ENCODE results near the gene AQP2. TPM values are rescaled to one million over a fixed set of nuclear protein-coding genes. Genes with fewer than 3 reads are reported as not detected.

Gene AQP2
- total RNA-seq, 1 donor from 2014 or later: not detected

DNA sequence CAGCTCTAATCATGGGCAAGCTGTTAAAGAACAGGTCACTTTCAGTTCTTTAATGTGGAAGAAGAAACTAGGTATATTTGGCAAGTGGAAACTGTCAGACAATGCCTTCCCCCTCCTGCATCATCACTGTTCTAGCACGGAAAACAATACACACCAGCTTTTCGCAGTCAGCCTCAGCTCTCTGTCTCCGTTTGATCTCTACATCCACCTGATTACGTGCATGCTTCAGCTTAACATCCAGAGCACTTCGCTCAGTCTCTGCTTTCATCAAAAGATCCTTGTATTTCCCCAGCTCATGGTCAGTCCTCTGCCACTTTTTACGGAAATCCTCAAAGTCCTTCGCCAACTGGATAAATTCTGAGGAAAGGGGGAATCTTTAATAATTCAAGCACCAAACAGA lies 55.7 kb downstream of the AQP2 start:
- DNase-seq (ENCODE audit: low read depth, low spot score): no peak
- no peaks in the 10 kb centered on the region for H3K4me1 Mint-ChIP-seq
- no peaks in the 10 kb centered on the region for H3K9me3 Mint-ChIP-seq
- H3K27me3 Mint-ChIP-seq (ENCODE audit: low read depth): no peaks in the 10 kb centered on the region
- H3K27ac Mint-ChIP-seq (ENCODE audit: unreplicated experiment): no peak overlapping the region
- H3K36me3 Mint-ChIP-seq (ENCODE audit: low read depth): peaks cover 3% of the 10 kb centered on the region
- H3K4me3 Mint-ChIP-seq: no peak overlapping the region
- TF ChIP-seq, protein P1, sequence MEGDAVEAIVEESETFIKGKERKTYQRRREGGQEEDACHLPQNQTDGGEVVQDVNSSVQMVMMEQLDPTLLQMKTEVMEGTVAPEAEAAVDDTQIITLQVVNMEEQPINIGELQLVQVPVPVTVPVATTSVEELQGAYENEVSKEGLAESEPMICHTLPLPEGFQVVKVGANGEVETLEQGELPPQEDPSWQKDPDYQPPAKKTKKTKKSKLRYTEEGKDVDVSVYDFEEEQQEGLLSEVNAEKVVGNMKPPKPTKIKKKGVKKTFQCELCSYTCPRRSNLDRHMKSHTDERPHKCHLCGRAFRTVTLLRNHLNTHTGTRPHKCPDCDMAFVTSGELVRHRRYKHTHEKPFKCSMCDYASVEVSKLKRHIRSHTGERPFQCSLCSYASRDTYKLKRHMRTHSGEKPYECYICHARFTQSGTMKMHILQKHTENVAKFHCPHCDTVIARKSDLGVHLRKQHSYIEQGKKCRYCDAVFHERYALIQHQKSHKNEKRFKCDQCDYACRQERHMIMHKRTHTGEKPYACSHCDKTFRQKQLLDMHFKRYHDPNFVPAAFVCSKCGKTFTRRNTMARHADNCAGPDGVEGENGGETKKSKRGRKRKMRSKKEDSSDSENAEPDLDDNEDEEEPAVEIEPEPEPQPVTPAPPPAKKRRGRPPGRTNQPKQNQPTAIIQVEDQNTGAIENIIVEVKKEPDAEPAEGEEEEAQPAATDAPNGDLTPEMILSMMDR (conservative IDR thresholded peaks at IDR 0.05): no peak

DNA sequence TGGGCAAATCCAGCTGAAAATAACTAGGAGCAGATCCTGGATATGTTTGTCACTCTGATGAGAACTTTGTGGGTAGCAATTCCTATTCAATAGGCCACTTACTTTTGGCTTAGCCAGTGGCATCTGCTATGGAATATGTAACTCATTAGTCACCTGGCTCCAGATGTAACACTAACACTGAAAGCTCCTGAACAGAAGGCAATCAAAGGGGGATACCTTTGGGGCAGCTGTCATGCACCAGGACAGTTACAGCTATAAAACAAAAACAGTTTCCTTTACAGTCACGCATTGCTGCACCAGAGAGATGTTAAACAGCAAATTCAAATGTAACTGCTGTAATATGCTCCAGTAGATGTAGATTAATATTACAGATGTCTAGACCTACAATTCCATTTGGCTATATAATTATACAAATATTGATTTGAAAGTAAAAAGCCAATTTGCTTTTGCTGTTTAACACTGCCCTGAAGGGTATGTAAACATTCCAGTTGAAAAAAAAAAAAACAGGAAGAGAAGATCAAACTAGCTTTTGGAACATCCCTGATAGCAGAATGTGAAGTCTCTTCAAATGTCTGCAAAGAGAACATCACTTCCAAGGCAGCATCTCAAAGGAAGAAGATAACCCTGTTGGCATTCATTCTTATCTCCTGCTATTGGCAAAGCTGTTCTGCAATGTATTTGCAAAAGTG lies 56.4 kb downstream of the AQP2 start:
- H3K27ac Mint-ChIP-seq (ENCODE audit: unreplicated experiment): peak overlapping the region; percentile 91
- peaks cover 2% of the 10 kb centered on the region for H3K36me3 Mint-ChIP-seq (ENCODE audit: low read depth)

More for the DNA sequence above, 56.4 kb downstream of the AQP2 start:
- DNase-seq (ENCODE audit: low read depth, low spot score): no peak
- TF ChIP-seq, protein P1 (conservative IDR thresholded peaks at IDR 0.05): no peak
- Mint-ChIP-seq H3K27me3 (ENCODE audit: low read depth) (no peaks in the 10 kb centered on the region), H3K4me1 (no peaks in the 10 kb centered on the region), H3K4me3 (no peak overlapping the region), H3K9me3 (no peaks in the 10 kb centered on the region)

Other genes with a start within 250 kb of the AQP2 start
- gene FMNL3, start 243.3 kb upstream of the AQP2 start, total RNA-seq: 38.9 and 41.4 TPM in 2 replicates
- 352 and 370 TPM in 2 replicates for gene TMBIM6, start 209.2 kb upstream of the AQP2 start, total RNA-seq
- 40.8 and 45.0 TPM in 2 replicates for gene NCKAP5L, start 122.3 kb upstream of the AQP2 start, total RNA-seq
- gene BCDIN3D, start 107.6 kb upstream of the AQP2 start, total RNA-seq: 7.9 and 9.6 TPM in 2 replicates
- 0.73 and 1.6 TPM in 2 replicates for gene FAIM2, start 46.8 kb upstream of the AQP2 start, total RNA-seq
- 1.2 and 2.4 TPM in 2 replicates for gene AQP5, start 11.1 kb downstream of the AQP2 start, total RNA-seq
- gene AQP6, start 22.2 kb downstream of the AQP2 start, total RNA-seq: 0.21 TPM in 1 of 2 replicates, not detected in the other
- 91.7 and 104 TPM in 2 replicates for gene RACGAP1, start 74.8 kb downstream of the AQP2 start, total RNA-seq
- 22.7 and 25.0 TPM in 2 replicates for gene ASIC1, start 106.9 kb downstream of the AQP2 start, total RNA-seq
- gene SMARCD1, start 134.6 kb downstream of the AQP2 start, total RNA-seq: 187 TPM in 2 replicates
- gene GPD1, start 153.3 kb downstream of the AQP2 start, total RNA-seq: 0.16 and 0.49 TPM in 2 replicates
- 22.4 and 23.3 TPM in 2 replicates for gene COX14, start 161.5 kb downstream of the AQP2 start, total RNA-seq
- 61.7 and 63.4 TPM in 2 replicates for gene CERS5, start 216.6 kb downstream of the AQP2 start, total RNA-seq

All from neural crest cell (in vitro differentiated cells).